MV-4-11 (cell line): ENCODE results near the gene NFATC4.
"Not testable (repeated sequence)": the region's sequence is repeated elsewhere in the genome, so short reads cannot be mapped to it uniquely, and the experiment has no call there.

ENCODE experiments used
- DNase-seq: peaks from one replicate; lab custom pipeline; 2025; lab: John Stamatoyannopoulos, UW

NFATC4 gene

DNA sequence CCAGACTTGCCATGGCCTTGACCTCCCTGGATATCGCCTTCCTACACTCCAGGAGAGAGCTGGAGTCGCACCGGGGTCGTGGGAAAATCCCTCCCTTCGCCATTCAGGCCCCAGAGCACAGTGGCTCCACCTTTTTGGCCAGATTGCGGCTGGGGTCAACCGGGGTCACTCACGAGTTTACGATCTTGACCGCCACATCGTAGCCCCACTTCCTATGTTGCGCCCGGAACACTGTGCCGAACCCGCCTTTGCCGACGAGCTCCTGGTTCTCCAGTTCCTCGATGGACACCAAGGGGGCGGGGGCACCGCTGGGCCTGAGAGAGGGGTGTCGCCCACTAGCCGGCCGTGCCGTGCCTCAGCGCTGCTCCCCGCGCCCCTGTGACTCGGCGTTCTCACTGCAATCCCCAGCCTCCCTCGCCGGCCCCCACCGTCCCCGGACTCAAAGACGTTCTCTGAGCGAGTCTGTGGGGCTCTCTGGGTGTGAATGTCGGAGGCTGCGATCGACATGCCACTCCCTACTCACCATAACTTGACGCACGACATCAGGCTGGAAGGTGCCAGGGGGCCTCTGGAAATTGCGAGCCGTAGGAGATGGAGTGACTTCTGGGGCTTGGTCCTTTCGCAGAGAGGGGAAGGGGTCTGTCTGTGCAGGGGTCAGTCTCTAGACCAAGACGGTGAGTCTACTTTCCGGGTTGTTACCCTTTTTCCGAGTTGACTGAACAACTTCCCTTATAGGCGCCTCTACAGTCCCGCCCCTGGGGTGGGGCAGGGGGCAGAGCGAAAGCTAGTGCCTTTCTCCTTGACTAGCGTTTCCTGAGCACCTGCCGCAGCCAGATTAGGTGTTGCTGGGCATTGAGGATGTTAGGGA, 28.5 kb upstream of the NFATC4 start, which contains the start of gene RIPK3:
Gene RIPK3 (minus strand): TSS at position 708 of the 868 bp plus-strand sequence. CDS start 165 bp downstream, at position 543.
- peak; percentile 52 for DNase-seq

DNA sequence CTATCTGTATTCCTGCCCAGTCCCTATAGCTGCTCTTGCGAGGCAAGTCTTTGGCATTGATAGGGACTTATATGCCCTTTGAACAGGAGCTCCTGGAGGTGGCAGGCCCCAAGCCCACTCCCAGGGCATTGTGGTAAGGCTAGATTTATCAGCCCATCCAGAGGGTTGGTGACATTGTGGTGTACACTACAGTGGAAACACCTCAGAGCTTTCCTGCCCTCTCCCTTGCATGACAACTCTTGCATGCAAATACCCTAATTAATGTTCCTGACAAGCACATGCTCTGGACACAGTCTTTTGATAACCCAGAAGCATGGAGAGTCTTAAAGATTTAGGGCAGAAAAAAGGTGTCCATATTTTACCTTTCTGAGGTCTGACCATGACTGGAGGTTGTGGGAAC, 27.4 kb upstream of the NFATC4 start:
- no peak for DNase-seq

DNA sequence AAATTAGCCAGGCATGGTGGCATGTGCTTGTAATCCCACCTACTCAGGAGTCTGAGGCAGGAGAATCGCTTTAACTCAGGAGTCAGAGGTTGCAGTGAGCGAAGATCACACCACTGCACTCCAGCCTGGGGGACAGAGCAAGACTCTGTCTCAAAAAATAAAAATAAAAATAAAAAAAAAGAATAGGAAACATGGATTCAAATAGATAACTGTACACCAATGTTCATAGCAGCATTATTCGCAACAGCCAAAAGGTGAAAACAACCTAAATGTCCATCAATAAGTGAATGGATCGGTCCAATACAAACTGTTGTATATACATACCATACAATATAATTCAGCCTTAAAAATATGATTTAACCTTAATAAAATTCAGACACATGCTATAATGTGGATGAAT, 25.1 kb upstream of the NFATC4 start:
- no peak for DNase-seq

DNA sequence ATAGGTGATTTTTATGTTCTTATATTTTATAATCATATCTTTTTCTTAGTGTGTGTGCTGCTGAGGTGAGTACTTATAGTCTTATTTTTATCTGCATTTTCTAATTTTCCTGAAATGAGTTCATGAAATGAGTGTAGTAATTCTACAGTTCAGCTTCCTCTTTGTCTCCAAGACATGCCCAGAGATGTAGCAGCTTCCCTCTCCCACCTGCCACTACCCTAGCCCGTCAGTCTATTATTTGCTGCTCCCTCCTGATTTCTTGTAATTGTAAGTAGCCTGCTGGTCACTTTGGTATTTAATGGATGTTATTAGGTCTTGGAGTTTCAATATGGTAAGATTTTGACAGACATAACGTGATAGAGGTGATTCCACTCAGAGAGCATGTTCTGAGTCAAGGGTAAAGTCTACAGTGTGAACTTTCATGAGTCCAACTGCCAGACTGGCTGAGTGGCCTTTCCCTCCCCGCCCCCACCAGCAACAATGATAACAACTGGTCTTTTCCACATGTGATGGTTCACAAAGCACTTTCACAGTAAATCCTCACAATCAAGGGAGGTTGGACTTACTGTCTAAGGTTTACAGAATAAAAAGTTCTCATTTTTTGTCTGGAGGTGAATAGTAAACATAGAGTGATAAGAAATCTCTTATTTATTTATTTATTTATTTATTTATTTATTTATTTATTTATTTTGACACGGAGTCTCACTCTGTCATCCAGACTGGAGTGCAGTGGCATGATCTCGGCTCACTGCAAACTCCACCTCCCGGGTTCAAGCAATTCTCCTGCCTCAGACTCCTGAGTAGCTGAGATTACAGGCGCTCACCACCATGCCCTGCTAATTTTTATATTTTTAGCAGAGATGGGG, 24.0 kb upstream of the NFATC4 start:
- peak; percentile 17 for DNase-seq

DNA sequence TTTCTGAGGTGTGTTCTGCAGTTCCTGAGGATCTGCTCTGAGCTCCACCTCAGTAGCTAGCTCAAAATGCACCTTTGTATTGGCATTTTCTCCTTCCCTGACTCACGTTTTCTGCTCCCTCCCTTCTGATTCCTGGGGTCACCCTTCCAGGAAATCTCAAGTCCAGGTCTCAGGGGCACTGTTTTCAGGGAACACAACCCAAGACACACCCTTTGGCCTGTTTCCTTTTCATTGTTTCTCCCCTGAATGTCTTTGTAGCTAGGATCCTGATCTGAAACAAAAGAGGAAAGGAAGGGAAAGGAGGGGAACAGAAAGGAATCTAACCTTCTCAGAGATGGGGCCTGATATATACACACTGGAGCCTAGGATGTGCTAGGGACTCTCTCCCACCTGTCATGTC, 20.9 kb upstream of the NFATC4 start:
- no peak for DNase-seq

DNA sequence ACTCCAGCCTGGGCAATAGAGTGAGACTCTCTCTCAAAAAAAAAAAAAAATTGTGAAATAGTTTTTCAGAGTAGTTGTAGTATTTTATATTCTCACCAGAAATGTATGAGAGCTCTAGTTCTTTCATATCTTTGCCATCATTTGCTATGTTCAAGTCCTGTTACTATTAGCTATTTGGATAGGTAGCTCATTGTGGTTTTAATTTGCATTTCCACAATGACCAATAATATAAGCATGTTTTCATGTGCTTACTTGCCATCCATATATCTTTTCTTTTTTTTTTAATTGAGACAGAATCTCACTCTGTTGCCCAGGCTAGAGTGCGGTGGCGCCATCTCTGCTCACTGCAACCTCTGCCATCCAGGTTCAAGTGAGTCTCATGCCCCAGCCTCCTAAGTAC, 19.8 kb upstream of the NFATC4 start:
- no peak for DNase-seq

DNA sequence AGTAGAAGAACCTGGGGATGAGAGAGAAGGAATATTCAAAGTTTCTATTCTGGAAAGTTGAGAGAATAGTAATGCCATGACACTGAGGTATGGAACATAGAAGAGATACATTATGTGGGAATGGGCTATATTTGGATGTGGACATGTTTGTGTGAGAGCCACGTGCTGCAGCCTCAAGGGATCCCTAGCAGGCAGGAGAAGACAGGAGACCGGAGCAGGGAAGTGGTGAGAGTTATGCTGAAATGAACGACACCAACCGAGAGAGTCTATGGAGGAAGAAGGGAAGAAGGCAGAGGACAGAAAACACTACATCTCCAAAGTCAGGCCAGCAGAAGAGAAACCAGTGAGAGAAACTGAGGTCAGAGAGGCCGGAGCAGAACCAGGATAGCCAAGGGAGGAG, 18.2 kb upstream of the NFATC4 start:
- no peak for DNase-seq

DNA sequence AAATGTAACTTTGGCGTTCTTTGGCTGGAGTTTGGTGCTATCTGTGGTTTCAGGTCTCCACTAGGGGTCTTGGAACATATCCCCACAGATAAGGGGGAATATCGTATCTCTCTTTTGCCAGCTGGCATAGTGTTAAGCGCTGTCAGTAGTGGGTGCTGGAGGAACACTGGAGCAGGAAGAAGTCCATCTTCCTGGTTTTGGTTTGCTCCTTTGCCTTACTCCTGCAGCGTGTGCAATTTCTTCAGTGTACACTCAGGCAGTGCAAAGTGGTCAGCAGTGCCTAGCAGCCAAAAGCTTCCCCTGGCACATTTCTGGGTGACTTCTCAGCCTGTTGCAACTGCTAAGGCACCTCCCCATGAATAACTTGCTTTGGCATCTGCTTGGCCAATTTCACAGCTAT, 16.5 kb upstream of the NFATC4 start:
- peak; percentile 37 for DNase-seq

DNA sequence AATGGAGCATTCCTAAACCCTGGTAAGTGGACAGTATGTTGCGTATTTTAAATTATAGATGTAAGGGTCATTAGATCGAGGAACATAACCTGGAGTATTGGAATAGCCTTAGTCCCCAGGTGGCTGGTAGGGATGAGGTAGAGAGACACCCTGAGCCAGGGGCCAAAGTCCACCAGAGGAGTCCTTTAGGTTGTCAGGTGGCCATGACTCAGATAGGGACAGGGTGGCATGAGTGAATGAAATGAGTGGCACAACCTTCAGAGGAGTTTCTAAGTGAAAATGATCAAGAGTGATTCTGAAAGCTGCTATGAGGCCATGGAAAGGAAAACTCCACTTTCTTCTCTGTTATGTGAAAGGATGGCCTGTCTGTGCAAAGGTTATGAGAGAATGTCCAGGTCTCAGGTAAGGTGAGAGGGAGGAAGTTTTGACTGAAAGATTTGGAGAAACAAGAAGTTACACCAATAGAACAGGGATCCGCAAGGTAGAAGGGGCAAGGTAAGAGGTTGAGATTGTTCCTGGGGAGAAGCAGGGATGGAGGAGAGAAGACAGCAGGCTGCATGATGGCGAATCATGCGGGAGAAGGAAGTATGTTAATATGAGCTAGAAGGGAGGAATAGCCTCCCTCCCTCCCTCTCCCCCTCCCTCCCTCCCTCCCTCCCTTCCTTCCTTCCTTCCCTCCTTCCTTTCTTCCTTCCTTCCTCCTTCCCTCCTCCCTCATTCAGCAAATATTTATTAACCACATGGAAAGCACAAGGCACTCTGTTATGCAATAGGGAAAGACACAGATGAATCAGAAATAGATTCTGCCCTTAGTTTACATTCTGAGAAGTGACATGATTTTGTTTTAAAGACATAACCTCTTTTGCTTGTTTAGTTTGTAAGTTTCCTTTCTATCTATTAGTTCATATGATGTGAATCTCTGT, 14.2 kb upstream of the NFATC4 start:
- DNase-seq = no peak

DNA sequence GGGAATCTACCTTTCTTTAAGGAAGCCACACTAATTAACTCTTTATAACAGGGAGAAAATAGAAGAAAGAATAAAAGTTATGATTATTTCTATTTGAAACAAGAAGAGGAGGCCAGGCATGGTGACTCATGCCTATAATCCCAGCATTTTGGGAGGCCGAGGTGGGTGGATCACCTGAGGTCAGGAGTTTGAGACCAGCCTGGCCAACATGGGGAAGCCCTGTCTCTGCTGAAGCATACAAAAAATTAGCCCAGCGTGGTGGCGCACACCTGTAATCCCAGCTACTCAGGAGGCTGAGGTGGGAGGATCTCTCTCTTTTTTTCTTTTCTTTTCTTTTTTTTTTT, 13.5 kb upstream of the NFATC4 start:
- not testable (repeated sequence) for DNase-seq

DNA sequence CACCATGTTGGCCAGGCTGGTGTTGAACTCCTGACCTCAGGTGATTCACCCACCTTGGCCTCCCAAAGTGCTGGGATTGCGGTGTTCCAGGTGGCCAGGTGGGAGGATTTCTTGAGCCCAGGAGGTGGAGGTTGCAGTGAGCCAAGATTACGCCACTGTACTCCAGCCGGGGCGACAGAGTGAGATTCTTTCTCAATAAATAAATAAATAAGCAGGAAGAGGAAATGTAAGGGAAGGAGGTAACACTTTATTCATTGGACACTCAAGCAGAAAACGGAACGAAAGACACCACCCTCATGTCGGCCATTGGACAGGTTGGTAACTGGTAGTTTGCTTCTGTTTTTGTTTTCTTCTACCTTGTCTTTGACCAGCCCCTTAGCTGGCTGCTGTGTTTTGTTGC, 13.0 kb upstream of the NFATC4 start:
- no peak for DNase-seq

DNA sequence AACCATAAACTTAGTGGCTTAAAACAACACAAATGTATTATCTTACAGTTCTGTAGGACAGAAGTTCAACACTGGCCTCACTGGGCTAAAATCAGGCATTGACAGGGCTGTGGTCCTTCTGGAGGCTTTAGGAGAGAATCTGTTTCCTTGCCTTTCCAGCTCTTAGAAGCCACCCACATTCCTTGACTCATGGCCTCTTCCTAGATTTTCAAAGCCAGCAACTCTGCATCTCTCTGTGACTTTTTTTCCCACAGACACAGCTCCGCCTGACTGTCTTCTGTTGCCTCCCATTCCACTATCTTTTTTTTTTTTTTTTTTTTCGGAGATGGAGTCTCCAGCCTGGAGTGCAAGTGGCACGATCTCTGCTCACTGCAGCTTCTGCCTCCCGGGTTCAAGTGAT, 11.8 kb upstream of the NFATC4 start:
- no peak for DNase-seq

DNA sequence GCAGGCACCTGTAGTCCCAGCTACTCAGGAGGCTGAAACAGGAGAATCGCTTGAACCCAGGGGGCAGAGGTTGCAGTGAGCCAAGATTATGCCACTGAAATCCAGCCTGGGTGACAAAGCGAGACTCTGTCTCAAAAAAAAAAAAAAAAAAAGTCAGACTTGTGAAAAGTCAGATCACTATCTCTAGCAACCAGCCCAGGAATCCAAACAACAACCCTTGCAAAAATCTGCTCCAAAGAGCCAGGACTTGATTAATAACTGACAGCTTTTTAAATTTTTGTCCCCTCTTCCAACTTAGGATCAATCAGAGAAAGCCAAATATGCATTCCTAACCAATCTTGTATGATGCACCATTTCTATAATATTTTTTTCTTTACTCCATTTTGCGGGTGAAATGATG, 7.7 kb upstream of the NFATC4 start:
- no peak for DNase-seq

DNA sequence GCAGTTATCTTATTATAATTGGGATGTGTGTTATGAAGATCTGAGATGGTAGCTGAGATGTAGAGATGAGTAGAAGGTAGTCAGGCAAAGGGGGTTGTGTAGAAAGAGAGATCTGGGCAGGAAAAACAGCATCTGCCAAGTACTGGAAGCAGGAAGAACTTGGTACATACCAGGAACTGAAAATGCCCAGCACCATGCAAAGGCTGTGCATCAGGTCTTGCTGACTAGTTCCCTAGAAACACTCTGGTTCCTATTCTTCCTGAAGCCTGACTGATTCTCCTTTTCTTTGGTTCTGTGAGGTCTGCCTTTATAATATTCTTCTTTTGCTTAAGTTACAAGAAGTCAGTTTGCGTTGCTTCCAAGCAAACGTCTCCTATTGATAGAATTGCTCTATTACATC, 6.7 kb upstream of the NFATC4 start:
- peak; percentile 56 for DNase-seq

DNA sequence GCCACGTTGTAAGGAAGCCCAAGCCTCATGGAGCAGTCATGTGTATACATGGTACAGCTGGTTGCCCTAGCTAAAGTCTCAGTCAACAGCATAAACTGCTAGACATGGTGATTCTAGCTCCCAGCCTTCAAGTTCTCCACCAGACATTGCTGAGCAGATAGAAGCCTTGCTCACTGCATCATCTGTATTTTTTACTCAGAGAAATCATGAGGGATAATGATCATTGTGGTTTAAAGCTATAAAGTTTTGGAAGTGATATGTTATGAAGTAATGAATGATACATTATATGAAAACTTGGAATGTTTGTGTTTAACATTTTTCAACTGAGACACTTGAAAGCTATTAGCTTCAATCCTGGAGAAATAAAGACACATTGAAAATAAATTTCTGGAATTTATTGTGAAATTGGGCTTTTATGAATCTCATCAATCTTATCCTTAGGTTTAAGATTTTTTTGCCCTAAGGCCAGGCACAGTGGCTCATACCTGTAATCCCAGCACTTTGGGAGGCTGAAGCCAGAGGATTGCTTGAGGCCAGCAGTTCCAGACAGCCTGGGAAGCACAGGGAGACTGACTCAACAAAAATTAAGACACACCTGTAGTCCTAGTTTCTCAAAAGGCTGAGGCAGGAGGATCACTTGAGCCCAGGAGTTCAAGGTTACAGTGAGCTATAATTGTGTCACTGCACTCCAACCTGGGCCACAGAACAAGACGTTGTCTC, 5.6 kb upstream of the NFATC4 start:
- DNase-seq = no peak

DNA sequence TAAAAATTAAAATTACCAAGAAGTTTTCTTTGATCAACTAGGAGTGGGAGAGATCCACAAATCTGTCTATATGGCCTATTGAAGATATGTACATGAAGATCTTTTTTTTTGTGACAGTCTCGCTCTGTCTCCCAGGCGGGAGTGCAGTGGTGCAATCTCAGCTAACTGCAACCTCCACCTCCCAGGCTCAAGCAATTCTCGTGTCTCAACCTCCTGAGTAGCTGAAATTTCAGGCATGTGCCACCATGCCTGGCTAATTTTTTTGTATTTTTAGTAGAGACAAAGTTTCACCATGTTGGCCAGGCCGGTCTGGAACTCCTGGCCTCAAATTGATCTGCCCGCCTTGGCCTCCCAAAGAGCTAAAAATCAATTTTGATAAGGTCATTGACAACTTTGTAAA, 4.6 kb upstream of the NFATC4 start:
- no peak for DNase-seq

DNA sequence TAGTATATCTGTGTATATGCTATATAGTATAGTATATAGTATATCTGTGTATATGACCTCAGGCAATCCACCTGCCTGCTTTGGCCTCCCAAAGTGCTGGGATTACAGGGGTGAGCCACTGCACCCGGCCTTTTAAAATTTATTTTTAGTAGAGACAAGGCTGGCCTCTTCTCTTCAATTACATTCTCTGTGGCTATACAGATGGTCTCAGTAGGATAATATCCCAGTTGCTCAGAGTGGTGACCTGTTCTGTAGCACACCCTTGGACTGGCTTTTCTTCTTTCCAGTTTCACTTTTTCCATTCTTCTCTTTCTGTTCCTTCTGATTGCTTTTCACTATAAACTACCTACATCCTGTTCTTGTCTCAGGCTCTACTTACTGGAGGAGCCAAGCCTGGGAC, 3.1 kb upstream of the NFATC4 start:
- DNase-seq = no peak

DNA sequence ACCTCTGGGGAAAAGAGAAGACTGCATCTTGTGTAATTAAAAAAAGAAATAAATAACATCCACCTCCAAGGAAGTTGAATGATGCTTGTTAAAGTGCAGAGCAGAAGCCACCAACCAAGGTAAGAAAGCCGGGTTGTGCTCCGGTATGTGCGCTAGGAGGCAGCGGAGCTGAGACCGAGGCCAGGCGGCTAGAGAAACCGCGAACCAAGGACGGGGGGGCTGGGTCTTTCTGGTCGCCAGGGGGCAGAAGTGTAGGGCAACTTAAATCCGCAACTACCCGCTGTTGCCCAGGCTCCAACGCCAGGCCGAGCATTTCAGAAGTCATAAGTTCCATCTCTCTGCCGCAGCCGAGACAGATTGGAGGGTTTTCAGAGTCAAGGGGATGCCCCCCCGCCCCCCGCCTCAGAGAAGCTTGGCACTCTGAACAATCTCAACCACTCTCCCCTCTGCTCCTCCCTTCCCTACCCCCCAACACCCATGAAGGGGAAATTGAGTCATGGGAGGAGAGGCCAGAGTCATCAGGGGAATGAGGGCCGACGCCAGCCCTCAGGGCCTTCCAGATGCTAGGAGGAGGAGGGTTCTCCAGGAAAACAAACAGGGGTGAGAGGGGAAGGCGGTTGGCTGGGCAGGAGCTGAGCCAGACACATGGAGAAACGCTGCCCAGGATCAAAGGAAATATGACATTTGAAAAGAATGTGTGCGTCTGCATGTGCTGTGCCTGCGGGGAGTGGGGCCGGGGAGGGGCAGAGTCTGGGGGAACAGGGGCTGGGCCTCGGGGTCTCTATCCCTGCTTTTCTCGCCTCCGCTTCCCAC, 2.2 kb upstream of the NFATC4 start:
- DNase-seq = peak; percentile 72

DNA sequence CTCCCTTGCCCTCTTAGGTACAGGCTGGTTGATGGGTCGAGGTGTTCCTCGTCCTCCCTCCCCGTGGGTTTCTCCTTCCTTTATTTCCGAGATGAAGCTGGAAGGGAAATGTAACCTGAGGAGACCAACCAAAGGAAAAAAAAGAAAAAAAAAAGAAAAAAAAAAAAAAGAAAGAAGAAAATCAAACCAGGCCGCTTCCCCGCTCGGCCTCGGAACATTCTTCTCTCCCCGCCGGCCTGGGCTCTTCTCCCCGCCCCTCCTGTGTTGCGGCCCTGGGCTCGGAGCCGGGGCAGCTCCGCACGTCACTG, 1.6 kb upstream of the NFATC4 start:
- DNase-seq = no peak

DNA sequence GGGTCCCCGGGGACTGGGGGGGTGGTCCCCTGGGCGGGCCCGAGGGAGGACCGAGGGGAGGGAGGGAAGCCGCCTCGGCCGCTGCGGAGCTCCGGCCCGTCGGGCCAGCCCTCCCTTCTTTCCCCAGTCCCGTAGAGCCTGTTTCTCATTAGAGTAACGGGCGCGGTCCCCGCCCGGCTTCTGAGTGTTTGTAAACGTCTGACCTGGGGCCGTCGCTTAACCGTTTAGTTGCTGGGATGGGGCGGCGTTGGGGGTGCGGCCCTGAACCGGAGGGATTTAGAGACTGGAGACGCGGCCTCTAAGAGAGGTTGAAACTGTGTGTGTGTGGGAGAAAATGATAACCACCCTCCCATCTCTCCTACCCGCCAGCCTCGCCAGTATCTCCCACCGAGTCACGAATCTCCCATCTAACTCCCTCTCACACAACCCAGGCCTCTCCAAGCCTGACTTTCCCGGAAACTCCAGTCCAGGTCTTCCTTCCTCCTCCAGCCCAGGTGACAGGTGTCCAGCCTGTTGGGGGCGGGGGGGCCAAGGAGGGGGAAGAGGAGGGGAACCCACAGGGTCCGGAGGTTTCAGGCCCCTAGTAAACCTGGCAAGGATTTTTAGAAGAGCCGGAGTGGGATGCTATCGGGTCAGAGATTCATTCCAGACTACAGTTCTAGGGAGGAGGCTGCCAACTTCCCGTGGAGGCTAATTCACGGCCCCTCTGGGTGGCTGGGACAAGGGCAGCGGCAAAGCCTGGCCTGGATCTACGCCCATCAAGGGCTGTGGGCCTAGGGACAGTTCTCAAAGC, 1.1 kb upstream of the NFATC4 start:
- no peak for DNase-seq
